SK-N-SH (cell line): ENCODE measurements around the gene PCNX3. TPM values are rescaled to one million over a fixed set of nuclear protein-coding genes. Genes with fewer than 3 reads are reported as not detected.
"Not testable (repeated sequence)": the region's sequence is repeated elsewhere in the genome, so short reads cannot be mapped to it uniquely, and the experiment has no call there.

Experiments used
- CTCF ChIA-PET: fragments of 300-600, 350-600 bp; formaldehyde crosslinking; extraction: SDS; loops from one replicate; lab custom pipeline; 2021; lab: Yijun Ruan, JAX
- POLR2A ChIA-PET: fragments of 350-600 bp; sonication (Branson Sonifier 250); formaldehyde crosslinking; extraction: SDS; loops from one replicate; lab custom pipeline; 2020; ENCODE audit warnings: antibody characterized with exemption, inconsistent platforms; lab: Yijun Ruan, JAX
- DNase-seq: peaks from one replicate; pipeline ENCODE4 v3.0.0; 2012
- H2AFZ ChIP-seq: fragments of 200-600 bp; sonication (generic); 2 replicates; pipeline ENCODE4 v1.8.1; 2016; ENCODE audit warnings: antibody characterized with exemption, mild to moderate bottlenecking, low read depth
- H3F3A ChIP-seq: fragments of 200-600 bp; sonication (generic); replicated peaks from 2 replicates; pipeline ENCODE3; 2016; ENCODE audit warnings: antibody characterized with exemption, mild to moderate bottlenecking; ENCODE audit not compliant: insufficient read depth
- H3K27ac ChIP-seq, 2 experiments: fragments of 200-500 bp in 1 of 2; fragments of 200-600 bp in 1 of 2; sonication (Bioruptor generic) in 1 of 2; sonication (generic), shearing (Covaris generic) in 1 of 2; 2 replicates each; pipeline versions ENCODE4 v1.5.1 to v1.6.1; 2014 to 2016; ENCODE audit warnings: low read depth in 2 of 2, inconsistent platforms in 1 of 2, low read length in 1 of 2, mild to moderate bottlenecking in 1 of 2, mixed read lengths in 1 of 2
- H3K27me3 ChIP-seq: fragments of 200-600 bp; sonication (generic), shearing (Covaris generic); 2 replicates; pipeline ENCODE4 v1.6.1; 2016; ENCODE audit warnings: mixed run types; ENCODE audit not compliant: insufficient read depth
- H3K36me3 ChIP-seq, 2 experiments: fragments of 200-500 bp in 1 of 2; fragments of 200-600 bp in 1 of 2; sonication (Bioruptor generic) in 1 of 2; sonication (generic) in 1 of 2; replicated peaks in 1 of 2; 2 replicates each; pipeline versions ENCODE3 to v1.5.1; 2014 to 2016; ENCODE audit warnings: low read length in 1 of 2, mild to moderate bottlenecking in 1 of 2; ENCODE audit not compliant: insufficient read depth in 2 of 2, control insufficient read depth in 1 of 2
- H3K4me1 ChIP-seq, 2 experiments: fragments of 200-500 bp in 1 of 2; fragments of 200-600 bp in 1 of 2; sonication (Bioruptor generic) in 1 of 2; sonication (generic), shearing (Covaris generic) in 1 of 2; 2 replicates each; pipeline versions ENCODE4 v1.5.1 to v1.6.1; 2014 to 2016; ENCODE audit warnings: low read depth in 1 of 2, low read length in 1 of 2, mixed run types in 1 of 2; ENCODE audit not compliant: insufficient read depth in 2 of 2, control insufficient read depth in 1 of 2
- H3K4me2 ChIP-seq: fragments of 200-600 bp; sonication (generic), shearing (Covaris generic); 2 replicates; pipeline ENCODE4 v1.6.1; 2017; ENCODE audit warnings: mixed run types
- H3K4me3 ChIP-seq, 2 experiments: fragments of 200-500 bp in 1 of 2; fragments of 200-600 bp in 1 of 2; sonication (Bioruptor generic) in 1 of 2; sonication (generic), shearing (Covaris generic) in 1 of 2; 2 replicates each; pipeline versions ENCODE4 v1.5.1 to v1.8.1; 2014 to 2016; ENCODE audit warnings: low read depth in 2 of 2, inconsistent platforms in 1 of 2, low read length in 1 of 2, mild to moderate bottlenecking in 1 of 2, mixed read lengths in 1 of 2, moderate library complexity in 1 of 2
- H3K79me2 ChIP-seq: fragments of 200-600 bp; sonication (generic); 2 replicates; pipeline ENCODE4 v1.8.1; 2017; ENCODE audit warnings: mild to moderate bottlenecking; ENCODE audit not compliant: insufficient read depth
- H3K9ac ChIP-seq: fragments of 200-600 bp; sonication (generic); 2 replicates; pipeline ENCODE4 v1.6.1; 2017; ENCODE audit warnings: mixed run types
- H3K9me2 ChIP-seq: fragments of 200-600 bp; sonication (generic); 2 replicates; pipeline ENCODE4 v1.6.1; 2017; ENCODE audit warnings: mixed run types
- H3K9me3 ChIP-seq: fragments of 200-600 bp; sonication (generic); 2 replicates; pipeline ENCODE4 v1.6.1; 2017; ENCODE audit warnings: mixed run types, mild to moderate bottlenecking, moderate library complexity
- H4K20me1 ChIP-seq: fragments of 200-600 bp; sonication (generic); 2 replicates; pipeline ENCODE4 v1.6.1; 2017; ENCODE audit warnings: mild to moderate bottlenecking, mixed run types; ENCODE audit not compliant: insufficient read depth
- FOXJ3 ChIP-seq: sonication (generic); formaldehyde crosslinking; IDR thresholded peaks from 2 replicates; pipeline ENCODE4 v1.5.1; 2020; ENCODE audit warnings: mild to moderate bottlenecking, missing genetic modification reagents
- POLR2AphosphoS5 ChIP-seq: IDR thresholded peaks from 2 replicates; pipeline ENCODE4 v1.6.1; 2012; ENCODE audit warnings: low read depth, low read length
- REST ChIP-seq: IDR thresholded peaks from 2 replicates; pipeline ENCODE4 v1.6.1; 2012; ENCODE audit warnings: mild to moderate bottlenecking, low read depth, low read length, moderate library complexity
- RXRA ChIP-seq: IDR thresholded peaks from 2 replicates; pipeline ENCODE4 v1.4.0; 2012; ENCODE audit warnings: low read depth, mild to moderate bottlenecking, borderline replicate concordance
- WGBS: methylation state at CpG from one replicate; pipeline ENCODE4 v1.1.6; 2017; ENCODE audit warnings: low lambda C conversion rate; 5-methylcytosine and 5-hydroxymethylcytosine counted together
- polyA plus RNA-seq, 3 experiments: library from polyadenylated mRNA; depleted of rRNA; stranded (reverse); fragments of >200 nt; gene quantifications; 2 replicates each; pipeline ENCODE4 v1.2.3, GENCODE V29; 2012
- small RNA-seq, 7 experiments: library from RNA; depleted of rRNA; stranded (forward); fragments of <200 nt; gene quantifications; one replicate each; pipeline ENCODE3, GENCODE V24; 2012

PCNX3 gene
- polyA plus RNA-seq, 1 of the 3 experiments (the other 2 are of a cell fraction), result 33.7 TPM

DNA sequence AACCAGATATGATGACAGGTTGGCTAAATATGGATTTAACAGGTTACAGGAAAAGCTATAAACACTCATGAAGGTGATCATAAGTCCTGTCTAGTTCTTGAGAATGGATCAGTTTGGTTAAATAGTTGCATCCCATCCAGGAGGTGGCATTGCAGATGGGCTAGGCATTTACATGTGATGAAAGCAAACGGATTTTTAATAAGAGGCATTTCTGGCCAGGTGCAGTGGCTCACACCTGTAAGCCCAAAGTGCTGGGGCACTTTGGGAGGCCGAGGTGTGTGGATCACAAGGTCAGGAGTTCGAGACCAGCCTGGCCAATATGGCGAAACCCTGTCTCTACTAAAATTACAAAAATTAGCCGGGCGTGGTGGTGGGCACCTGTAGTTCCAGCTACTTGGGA, 67.9 kb downstream of the PCNX3 start:
- CTCF ChIA-PET, H3K9ac ChIP-seq: not testable (repeated sequence)
- 37% methylated on average over 6 of the region's 6 CpGs for WGBS

GRCh38 chr11:65685981-65686380, 70.4 kb downstream of the PCNX3 start:
- Histone ChIP-seq H3K4me2 (no peak overlapping the region), H3K9ac (no peak overlapping the region), H3K4me1 (no peaks in the 10 kb centered on the region), H3K79me2 (no peaks in the 10 kb centered on the region), H3K27me3 (peaks cover 9% of the 10 kb centered on the region), H4K20me1 (no peaks in the 10 kb centered on the region), H3F3A (no peaks in the 10 kb centered on the region), H3K9me3 (no peaks in the 10 kb centered on the region), H3K4me3 (no peak overlapping the region)
- CTCF ChIA-PET, result no interaction called here
- 45% methylated on average over 8 of the region's 8 CpGs for WGBS
- POLR2A ChIA-PET, result no interaction called here
- no peak for TF ChIP-seq RXRA
- no peak for TF ChIP-seq POLR2AphosphoS5
- no peak for TF ChIP-seq REST
- TF ChIP-seq FOXJ3 (CRISPR knock-in tag), result no peak
- TF ChIP-seq, all 33 proteins: peak for 0
- no peak overlapping the region for H3K27ac ChIP-seq
- no peaks in the 10 kb centered on the region for H3K36me3 ChIP-seq
- H3K9me2 ChIP-seq, result no peaks in the 10 kb centered on the region
- H2AFZ ChIP-seq, result no peak overlapping the region
- DNase-seq, result no peak

More for the DNA sequence above, 67.9 kb downstream of the PCNX3 start:
- H3K36me3 ChIP-seq, H3K9me3 ChIP-seq, DNase-seq, H3K4me2 ChIP-seq, H3K4me3 ChIP-seq, POLR2A ChIA-PET, H3K4me1 ChIP-seq, H3F3A ChIP-seq, H4K20me1 ChIP-seq, H3K27me3 ChIP-seq, H3K9me2 ChIP-seq, H2AFZ ChIP-seq, H3K27ac ChIP-seq, H3K79me2 ChIP-seq: not testable (repeated sequence)

Small RNA genes within 50 kb of the gene (small RNA-seq; reads per million reads assigned to genes)
- 0 reads per million in 7 experiments for gene MIR4489
- 0 to 1.2 (median 0) reads per million in 7 experiments for gene MIR4690

Other genes starting within 250 kb of the PCNX3 start
- 3.1 and 3.6 TPM in 2 replicates for gene SLC25A45, start 233.1 kb upstream of the PCNX3 start, polyA plus RNA-seq (2012; rRNA removed)
- gene FRMD8, start 229.1 kb upstream of the PCNX3 start, polyA plus RNA-seq (2012; rRNA removed), result 17.4 and 19.0 TPM in 2 replicates
- 435 and 479 TPM in 2 replicates for gene NEAT1, start 193.0 kb upstream of the PCNX3 start, polyA plus RNA-seq (2012; rRNA removed)
- 285 and 510 TPM in 2 replicates for gene MALAT1, start 116.7 kb upstream of the PCNX3 start, polyA plus RNA-seq (2012; rRNA removed)
- 76.7 and 79.9 TPM in 2 replicates for gene SCYL1, start 90.7 kb upstream of the PCNX3 start, polyA plus RNA-seq (2012; rRNA removed)
- 92.1 and 167 TPM in 2 replicates for gene LTBP3, start 57.4 kb upstream of the PCNX3 start, polyA plus RNA-seq (2012; rRNA removed)
- 62.5 and 78.1 TPM in 2 replicates for gene ZNRD2, start 45.3 kb upstream of the PCNX3 start, polyA plus RNA-seq (2012; rRNA removed)
- 61.3 and 65.3 TPM in 2 replicates for gene FAM89B, start 43.2 kb upstream of the PCNX3 start, polyA plus RNA-seq (2012; rRNA removed)
- gene EHBP1L1, start 39.7 kb upstream of the PCNX3 start, polyA plus RNA-seq (2012; rRNA removed), result 35.1 and 48.7 TPM in 2 replicates
- gene KCNK7, start 20.0 kb upstream of the PCNX3 start, polyA plus RNA-seq (2012; rRNA removed), result 0.34 and 0.58 TPM in 2 replicates
- 28.9 and 31.1 TPM in 2 replicates for gene MAP3K11, start 1.6 kb upstream of the PCNX3 start, polyA plus RNA-seq (2012; rRNA removed)
- gene SIPA1, start 22.3 kb downstream of the PCNX3 start, polyA plus RNA-seq (2012; rRNA removed), result 15.1 and 18.7 TPM in 2 replicates
- 28.1 and 49.5 TPM in 2 replicates for gene RELA, start 47.1 kb downstream of the PCNX3 start, polyA plus RNA-seq (2012; rRNA removed)
- gene KAT5, start 96.5 kb downstream of the PCNX3 start, polyA plus RNA-seq (2012; rRNA removed), result 44.5 and 51.9 TPM in 2 replicates
- 43.9 and 50.9 TPM in 2 replicates for gene RNASEH2C, start 105.0 kb downstream of the PCNX3 start, polyA plus RNA-seq (2012; rRNA removed)
- gene AP5B1, start 165.2 kb downstream of the PCNX3 start, polyA plus RNA-seq (2012; rRNA removed), result 3.8 and 4.6 TPM in 2 replicates
- not detected in 2 replicates for gene OVOL1, start 171.3 kb downstream of the PCNX3 start, polyA plus RNA-seq (2012; rRNA removed)
- gene SNX32, start 218.2 kb downstream of the PCNX3 start, polyA plus RNA-seq (2012; rRNA removed), result 0.81 and 1.0 TPM in 2 replicates
- gene CFL1, start 242.4 kb downstream of the PCNX3 start, polyA plus RNA-seq (2012; rRNA removed), result 2,761 and 4,252 TPM in 2 replicates
- 39.7 and 58.2 TPM in 2 replicates for gene MUS81, start 244.7 kb downstream of the PCNX3 start, polyA plus RNA-seq (2012; rRNA removed)